ENCODE data around the gene CBFA2T2. TPM values are rescaled to one million over a fixed set of nuclear protein-coding genes. Genes with fewer than 3 reads are reported as not detected.
"Not testable (repeated sequence)": the region's sequence is repeated elsewhere in the genome, so short reads cannot be mapped to it uniquely, and the experiment has no call there.

The CBFA2T2 gene
- total RNA-seq, 1 donor from 2014 or later, result 2.6 TPM

- no peak for DNase-seq (ENCODE audit: low read depth in 2 of 2)
Observed at GRCh38 chr20:33622705-33623365, 132.9 kb downstream of the CBFA2T2 start.

GRCh38 chr20:33624399-33624798 is 134.5 kb downstream of the CBFA2T2 start:
- DNase-seq (ENCODE audit: low read depth in 2 of 2), result peak in 1 of 2 donors; percentile 19

- no peak for DNase-seq (ENCODE audit: low read depth in 2 of 2)
Observed at GRCh38 chr20:33626190-33626589, 136.3 kb downstream of the CBFA2T2 start.

GRCh38 chr20:33627577-33628216 is 137.8 kb downstream of the CBFA2T2 start:
- DNase-seq (ENCODE audit: low read depth in 2 of 2), result no peak

GRCh38 chr20:33629533-33629932 is 139.6 kb downstream of the CBFA2T2 start:
- no peak for DNase-seq (ENCODE audit: low read depth in 2 of 2)

GRCh38 chr20:33629979-33630378 is 140.1 kb downstream of the CBFA2T2 start:
- DNase-seq (ENCODE audit: low read depth in 2 of 2), result no peak

GRCh38 chr20:33630507-33630906 is 140.6 kb downstream of the CBFA2T2 start:
- no peak for DNase-seq (ENCODE audit: low read depth in 2 of 2)

- DNase-seq (ENCODE audit: low read depth in 2 of 2), result not testable (repeated sequence)
Observed at GRCh38 chr20:33631910-33632309, 142.0 kb downstream of the CBFA2T2 start.

GRCh38 chr20:33635341-33635740 is 145.4 kb downstream of the CBFA2T2 start:
- DNase-seq (ENCODE audit: low read depth in 2 of 2), result no peak

GRCh38 chr20:33636776-33637175 is 146.9 kb downstream of the CBFA2T2 start:
- no peak for DNase-seq (ENCODE audit: low read depth in 2 of 2)

- DNase-seq (ENCODE audit: low read depth in 2 of 2), result no peak
Observed at GRCh38 chr20:33640287-33640686, 150.4 kb downstream of the CBFA2T2 start.

GRCh38 chr20:33644313-33645071 is 154.6 kb downstream of the CBFA2T2 start:
- no peak for DNase-seq (ENCODE audit: low read depth in 2 of 2)

- no peak for DNase-seq (ENCODE audit: low read depth in 2 of 2)
Observed at GRCh38 chr20:33645072-33645358, 155.1 kb downstream of the CBFA2T2 start.

GRCh38 chr20:33645396-33645795 is 155.5 kb downstream of the CBFA2T2 start:
- DNase-seq (ENCODE audit: low read depth in 2 of 2), result no peak

GRCh38 chr20:33646191-33646590 is 156.3 kb downstream of the CBFA2T2 start:
- DNase-seq (ENCODE audit: low read depth in 2 of 2), result no peak

- DNase-seq (ENCODE audit: low read depth in 2 of 2), result not testable (repeated sequence)
Observed at GRCh38 chr20:33646959-33647602, 157.2 kb downstream of the CBFA2T2 start.

GRCh38 chr20:33647603-33648395 is 157.9 kb downstream of the CBFA2T2 start:
- DNase-seq (ENCODE audit: low read depth in 2 of 2), result peak; percentile 60 to 65

- no peak for DNase-seq (ENCODE audit: low read depth in 2 of 2)
Observed at GRCh38 chr20:33648396-33649004, 158.6 kb downstream of the CBFA2T2 start.

- no peak for DNase-seq (ENCODE audit: low read depth in 2 of 2)
Observed at GRCh38 chr20:33649201-33649681, 159.3 kb downstream of the CBFA2T2 start.

GRCh38 chr20:33650111-33650752 is 160.3 kb downstream of the CBFA2T2 start:
- DNase-seq (ENCODE audit: low read depth in 2 of 2), result no peak
